H9 (cell line): ENCODE data around the gene DAAM2. TPM values are rescaled to one million over a fixed set of nuclear protein-coding genes. Genes with fewer than 3 reads are reported as not detected.

ENCODE experiments used
- DNase-seq: peaks from one replicate; pipeline ENCODE4 v3.0.0-alpha.2; 2017
- H2AFZ ChIP-seq: one replicate; pipeline ENCODE4 v1.6.1; 2013; ENCODE audit warnings: mild to moderate bottlenecking, low read length, control low read depth, moderate library complexity
- H2AK5ac ChIP-seq: 2 replicates; pipeline ENCODE4 v1.6.1; 2013; ENCODE audit warnings: low read length, control low read depth, mixed read lengths; ENCODE audit not compliant: insufficient read length
- H2BK120ac ChIP-seq: one replicate; pipeline ENCODE4 v1.6.1; 2013; ENCODE audit warnings: low read depth, mild to moderate bottlenecking, low read length, control low read depth, inconsistent platforms; ENCODE audit not compliant: poor library complexity, severe bottlenecking
- H2BK12ac ChIP-seq: 2 replicates; pipeline ENCODE4 v1.6.1; 2013; ENCODE audit warnings: low read length, control low read depth, mixed read lengths, low read depth; ENCODE audit not compliant: insufficient read length
- H2BK15ac ChIP-seq: 2 replicates; pipeline ENCODE4 v1.6.1; 2013; ENCODE audit warnings: low read depth, low read length, control low read depth
- H2BK20ac ChIP-seq: one replicate; pipeline ENCODE4 v1.6.1; 2013; ENCODE audit warnings: low read depth, mild to moderate bottlenecking, low read length, control low read depth, inconsistent platforms; ENCODE audit not compliant: poor library complexity, severe bottlenecking
- H2BK5ac ChIP-seq: 2 replicates; pipeline ENCODE4 v1.6.1; 2013; ENCODE audit warnings: low read length, control low read depth, mixed read lengths; ENCODE audit not compliant: insufficient read length
- H3K14ac ChIP-seq: 2 replicates; pipeline ENCODE4 v1.6.1; 2013; ENCODE audit warnings: low read length, control low read depth; ENCODE audit not compliant: insufficient read depth
- H3K18ac ChIP-seq: 2 replicates; pipeline ENCODE4 v1.6.1; 2013; ENCODE audit warnings: low read depth, mild to moderate bottlenecking, mixed read lengths, low read length, control low read depth; ENCODE audit not compliant: insufficient read length
- H3K23ac ChIP-seq: 2 replicates; pipeline ENCODE4 v1.6.1; 2013; ENCODE audit warnings: low read length, control low read depth, mixed read lengths, low read depth; ENCODE audit not compliant: insufficient read length
- H3K23me2 ChIP-seq: 2 replicates; pipeline ENCODE4 v1.6.1; 2013; ENCODE audit warnings: low read depth, mild to moderate bottlenecking, mixed read lengths, low read length, control low read depth; ENCODE audit not compliant: insufficient read length, poor library complexity, severe bottlenecking
- H3K27ac ChIP-seq: 2 replicates; pipeline ENCODE4 v1.5.1; 2013; ENCODE audit warnings: low read length, control low read depth, mixed read lengths, low read depth; ENCODE audit not compliant: insufficient read length
- H3K27me3 ChIP-seq: 2 replicates; pipeline ENCODE4 v1.6.1; 2013; ENCODE audit warnings: low read length, control low read depth, inconsistent platforms; ENCODE audit not compliant: insufficient read depth
- H3K4ac ChIP-seq: 2 replicates; pipeline ENCODE4 v1.6.1; 2013; ENCODE audit warnings: low read depth, mild to moderate bottlenecking, control low read depth, inconsistent platforms, low read length, moderate library complexity
- H3K4me1 ChIP-seq: 2 replicates; pipeline ENCODE4 v1.6.1; 2013; ENCODE audit warnings: low read length, control low read depth, inconsistent platforms; ENCODE audit not compliant: insufficient read depth
- H3K4me2 ChIP-seq: 2 replicates; pipeline ENCODE4 v1.6.1; 2013; ENCODE audit warnings: low read length, control low read depth, mixed read lengths; ENCODE audit not compliant: insufficient read length, insufficient read depth
- H3K56ac ChIP-seq: 2 replicates; pipeline ENCODE4 v1.6.1; 2013; ENCODE audit warnings: low read depth, mild to moderate bottlenecking, mixed read lengths, low read length, control low read depth; ENCODE audit not compliant: insufficient read length
- H3K79me1 ChIP-seq: 2 replicates; pipeline ENCODE4 v1.6.1; 2013; ENCODE audit warnings: low read depth, mild to moderate bottlenecking, moderate library complexity, low read length, control low read depth, inconsistent platforms; ENCODE audit not compliant: insufficient read depth, poor library complexity, severe bottlenecking
- H3K79me2 ChIP-seq: 2 replicates; pipeline ENCODE4 v1.6.1; 2013; ENCODE audit warnings: low read length, control low read depth, inconsistent platforms; ENCODE audit not compliant: insufficient read depth
- H3K9ac ChIP-seq: 2 replicates; pipeline ENCODE4 v1.6.1; 2013; ENCODE audit warnings: low read length, control low read depth, mixed read lengths; ENCODE audit not compliant: insufficient read length; ENCODE audit errors: extremely low read depth
- H3K9me3 ChIP-seq: one replicate; pipeline ENCODE4 v1.6.1; 2013; ENCODE audit warnings: low read depth, low read length, inconsistent platforms; ENCODE audit not compliant: control insufficient read depth
- H3T11ph ChIP-seq: one replicate; pipeline ENCODE4 v1.6.1; 2013; ENCODE audit warnings: mild to moderate bottlenecking, low read length, control low read depth, inconsistent platforms
- H4K20me1 ChIP-seq: one replicate; pipeline ENCODE4 v1.6.1; 2013; ENCODE audit not compliant: control insufficient read depth, insufficient read length, insufficient read depth
- H4K5ac ChIP-seq: 2 replicates; pipeline ENCODE4 v1.6.1; 2013; ENCODE audit warnings: low read depth, mild to moderate bottlenecking, mixed read lengths, low read length, control low read depth; ENCODE audit not compliant: insufficient read length
- H4K8ac ChIP-seq: replicated peaks from 2 replicates; pipeline ENCODE4 v1.6.1; 2013; ENCODE audit warnings: low read length, control low read depth, mixed read lengths, low read depth; ENCODE audit not compliant: insufficient read length
- H4K91ac ChIP-seq: 2 replicates; pipeline ENCODE4 v1.6.1; 2013; ENCODE audit warnings: low read depth, mild to moderate bottlenecking, moderate library complexity, mixed read lengths, low read length, control low read depth; ENCODE audit not compliant: insufficient read length
- H3K27ac Mint-ChIP-seq, 3 experiments: 2 replicates in 2 of 3; 3 replicates in 1 of 3; pipeline ENCODE4 v1.8.0; 2020 to 2021; ENCODE audit warnings: mixed read lengths in 3 of 3, mild to moderate bottlenecking in 1 of 3, moderate library complexity in 1 of 3
- H3K27me3 Mint-ChIP-seq: 2 replicates; pipeline ENCODE4 v1.8.0; 2021; ENCODE audit warnings: low read depth, mild to moderate bottlenecking, moderate library complexity, mixed read lengths
- H3K36me3 Mint-ChIP-seq, 3 experiments: 2 replicates in 2 of 3; 3 replicates in 1 of 3; pipeline ENCODE4 v1.8.0; 2020 to 2021; ENCODE audit warnings: low read depth in 3 of 3, mixed read lengths in 3 of 3; ENCODE audit not compliant: insufficient read depth in 1 of 3
- H3K4me1 Mint-ChIP-seq, 2 experiments: 2 replicates each; pipeline ENCODE4 v1.8.0; 2020; ENCODE audit warnings: mixed read lengths in 2 of 2
- H3K4me3 Mint-ChIP-seq, 2 experiments: 2 replicates in 1 of 2; 3 replicates in 1 of 2; pipeline ENCODE4 v1.8.0; 2020 to 2021; ENCODE audit warnings: mild to moderate bottlenecking in 2 of 2, mixed read lengths in 2 of 2, moderate library complexity in 1 of 2
- H3K9me3 Mint-ChIP-seq, 2 experiments: 2 replicates in 1 of 2; 3 replicates in 1 of 2; pipeline ENCODE4 v1.8.0; 2020; ENCODE audit warnings: mild to moderate bottlenecking in 2 of 2, mixed read lengths in 2 of 2, moderate library complexity in 1 of 2
- CTCF ChIP-seq: fragments of 200-600 bp; sonication (generic); conservative IDR thresholded peaks from 3 replicates; pipeline ENCODE4 v1.8.0; 2021; ENCODE audit warnings: antibody characterized with exemption, mild to moderate bottlenecking
- WGBS: extraction: QIAGEN DNeasy Blood & Tissue Kit; methylation state at CpG from one replicate; pipeline ENCODE4 v1.1.7; 2013; ENCODE audit warnings: missing lambda C conversion rate, low lambda C conversion rate, mixed read lengths; ENCODE audit not compliant: insufficient read length; ENCODE audit errors: extremely low coverage; 5-methylcytosine and 5-hydroxymethylcytosine counted together
- total RNA-seq: library from RNA; stranded (reverse); gene quantifications from 2 replicates; pipeline ENCODE4 v1.2.1, GENCODE V29; 2021

Gene DAAM2
- total RNA-seq, 1 experiment from 2014 or later: 1.1 TPM

- no peaks in the 10 kb centered on the region for H3K79me2 ChIP-seq
- WGBS: no CpG with 5 or more reads among the region's 4 CpGs
- H4K91ac ChIP-seq: no peak overlapping the region
Measured at GRCh38 chr6:39841923-39842322, 49.7 kb downstream of the DAAM2 start.

More at GRCh38 chr6:39841923-39842322, 49.7 kb downstream of the DAAM2 start:
- Histone ChIP-seq H3K79me1 (no peaks in the 10 kb centered on the region), H3K23me2 (no peaks in the 10 kb centered on the region), H3K27ac (no peak overlapping the region), H3K4me2 (no peak overlapping the region), H3K23ac (no peak overlapping the region), H2BK120ac (no peak overlapping the region), H4K5ac (no peak overlapping the region), H3K9ac (no peak overlapping the region), H2BK5ac (no peak overlapping the region), H4K8ac (no peak overlapping the region), H2BK12ac (no peak overlapping the region), H4K20me1 (no peaks in the 10 kb centered on the region), H2BK20ac (no peak overlapping the region), H3K27me3 (no peaks in the 10 kb centered on the region), H3K18ac (no peak overlapping the region), H2AK5ac (no peak overlapping the region), H3T11ph (no peak overlapping the region), H3K14ac (no peak overlapping the region), H3K9me3 (no peaks in the 10 kb centered on the region), H2BK15ac (no peak overlapping the region), H3K4ac (no peak overlapping the region), H3K4me1 (no peaks in the 10 kb centered on the region; the same call in 1 of the 2 replicates), H3K56ac (no peak overlapping the region), H2AFZ (no peak overlapping the region)
- Mint-ChIP-seq H3K9me3 (no peaks in the 10 kb centered on the region), H3K4me1 (peaks cover 7 to 15% of the 10 kb centered on the region in 2 experiments), H3K27me3 (no peaks in the 10 kb centered on the region), H3K27ac (no peak overlapping the region), H3K4me3 (no peak overlapping the region), H3K36me3 (no peaks in the 10 kb centered on the region)
- DNase-seq: no peak
- no peak for TF ChIP-seq CTCF
